ENCODE data around the gene UMOD.

The UMOD gene

DNA sequence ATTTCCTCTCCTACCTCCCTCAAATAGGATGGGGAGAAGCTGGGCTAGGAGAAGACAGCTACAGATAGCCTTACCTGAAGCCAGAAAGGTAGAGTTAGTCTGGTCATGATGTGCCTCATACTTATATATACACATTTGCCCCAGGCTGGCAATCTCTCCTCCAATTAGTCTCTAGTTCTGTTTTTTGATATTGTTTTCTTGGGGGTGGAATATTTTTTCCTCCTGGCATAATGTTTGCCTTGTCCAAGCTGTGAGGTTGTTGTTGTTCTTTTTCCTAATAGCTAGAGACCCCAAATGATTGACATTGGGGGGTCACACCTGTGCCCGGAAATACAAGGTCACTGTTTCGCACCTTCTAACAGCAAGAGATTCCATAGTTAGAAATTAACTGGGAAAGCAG is at the start of gene UMOD:
Gene UMOD (minus strand): TSS at position 101 of the 400 bp plus-strand sequence. CDS start 1,978 bp downstream, outside the sequence.
- no peak for DNase-seq

DNA sequence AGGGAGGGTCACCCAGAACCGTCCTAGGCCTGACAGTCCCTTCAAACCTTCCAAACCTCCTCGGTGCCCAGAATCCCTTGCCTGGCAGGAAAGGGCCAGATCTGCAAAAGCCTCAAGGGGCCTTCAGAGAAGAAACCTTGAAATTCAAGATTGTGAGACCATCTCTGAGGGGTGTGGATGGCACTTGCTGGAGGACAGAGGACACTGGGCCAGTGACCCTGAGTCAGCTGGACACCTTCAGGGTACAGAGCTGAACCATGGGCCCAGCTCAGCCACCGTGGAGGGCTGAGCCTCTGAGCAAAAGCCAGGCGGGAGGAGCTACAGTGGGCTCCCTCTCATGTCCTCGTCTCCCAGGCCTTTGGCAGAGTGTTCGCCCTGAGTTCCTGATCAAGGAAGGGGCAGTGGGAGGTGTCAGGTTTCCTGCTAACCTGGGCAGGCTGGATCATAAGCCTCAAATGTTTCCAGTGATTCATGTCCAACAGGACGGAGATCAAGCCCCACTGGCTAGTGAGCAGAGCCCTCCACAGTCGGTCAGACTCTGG is 49.0 kb upstream of the UMOD start:
- no peak for DNase-seq

DNA sequence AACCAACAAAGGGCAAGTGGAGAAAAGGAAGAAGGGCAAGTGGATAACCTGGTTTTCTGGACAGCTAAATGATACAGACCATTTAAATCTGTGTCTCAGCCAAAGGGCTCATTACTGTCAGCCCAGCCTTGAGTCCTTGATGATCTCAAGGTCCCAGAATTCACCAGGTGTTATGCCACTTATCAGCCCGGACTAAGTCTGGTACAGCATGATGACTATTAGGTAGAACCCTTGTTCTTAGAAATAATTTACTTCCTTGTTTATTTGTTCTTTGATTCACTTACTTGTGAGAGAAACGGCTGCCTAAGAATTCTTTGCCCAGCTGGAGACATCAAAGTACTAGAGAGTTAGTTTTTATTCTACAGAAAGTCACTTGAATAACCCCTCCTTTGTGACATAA is 48.6 kb upstream of the UMOD start:
- DNase-seq: no peak

DNA sequence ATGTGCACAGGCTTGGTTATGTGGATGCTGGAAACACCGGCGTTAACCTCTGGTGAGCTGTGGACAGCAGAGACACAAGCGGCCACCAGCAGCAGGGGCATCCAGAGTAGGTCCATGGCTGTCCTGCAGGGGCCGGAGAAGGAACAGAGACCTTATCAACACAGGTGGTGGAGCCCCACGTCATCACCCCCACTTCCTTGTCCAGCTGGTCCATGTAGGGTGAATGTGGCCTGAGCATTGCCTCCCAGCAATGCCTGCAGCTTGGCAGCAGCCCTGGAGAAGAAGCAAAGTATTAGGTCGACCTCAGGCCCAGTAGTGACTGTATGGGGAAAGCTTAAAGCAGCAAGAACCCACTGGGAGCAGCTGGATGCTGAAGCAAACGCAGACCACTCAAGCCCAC is 46.7 kb upstream of the UMOD start:
- DNase-seq: no peak

DNA sequence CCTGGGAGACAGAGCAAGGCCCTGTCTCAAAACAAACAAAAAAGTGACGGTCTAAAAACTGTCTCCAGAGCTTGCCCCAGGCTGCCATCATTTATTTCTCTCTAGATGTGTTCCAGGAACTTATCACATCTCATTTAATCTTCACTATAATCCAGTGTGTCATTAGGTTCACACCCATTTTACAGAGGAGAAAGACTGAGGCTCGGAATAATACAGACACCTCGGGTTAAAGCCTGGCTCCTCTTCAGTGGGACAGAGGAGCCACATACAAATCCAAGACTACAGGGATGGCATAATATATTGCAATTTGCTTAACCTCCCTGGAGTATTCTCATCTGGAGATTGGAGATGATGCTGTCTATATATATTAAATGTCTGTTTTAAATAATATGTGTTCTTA is 46.1 kb upstream of the UMOD start:
- DNase-seq: no peak

DNA sequence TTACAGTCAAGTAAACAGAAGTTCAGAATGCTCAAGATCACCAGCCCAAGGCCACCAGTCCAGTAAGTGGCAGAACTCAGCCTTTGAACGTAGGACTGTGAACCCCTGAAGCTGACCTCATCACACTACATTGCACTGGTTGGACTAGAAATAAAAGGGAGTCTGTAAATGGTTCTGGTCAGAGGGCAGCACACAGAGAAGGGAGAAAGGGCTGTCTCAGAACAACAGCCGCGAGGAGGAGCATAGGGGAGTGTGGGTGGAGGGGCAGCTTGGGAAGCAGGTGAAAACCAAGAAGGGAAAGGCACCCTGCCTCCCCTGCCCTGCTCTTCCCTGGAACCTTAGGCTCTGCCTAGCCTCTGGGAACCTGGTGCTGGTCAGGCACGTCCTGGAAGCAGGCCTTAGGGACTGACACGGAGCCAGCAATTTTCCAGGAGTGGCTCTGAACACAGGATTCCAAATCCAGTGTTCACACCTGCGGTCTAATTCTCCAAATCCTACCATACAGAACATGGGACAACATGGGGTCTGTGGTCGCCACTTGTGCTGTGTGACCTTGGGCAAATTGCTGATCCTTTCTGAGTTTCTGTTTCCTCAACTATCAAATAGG is 45.1 kb upstream of the UMOD start:
- DNase-seq: no peak

DNA sequence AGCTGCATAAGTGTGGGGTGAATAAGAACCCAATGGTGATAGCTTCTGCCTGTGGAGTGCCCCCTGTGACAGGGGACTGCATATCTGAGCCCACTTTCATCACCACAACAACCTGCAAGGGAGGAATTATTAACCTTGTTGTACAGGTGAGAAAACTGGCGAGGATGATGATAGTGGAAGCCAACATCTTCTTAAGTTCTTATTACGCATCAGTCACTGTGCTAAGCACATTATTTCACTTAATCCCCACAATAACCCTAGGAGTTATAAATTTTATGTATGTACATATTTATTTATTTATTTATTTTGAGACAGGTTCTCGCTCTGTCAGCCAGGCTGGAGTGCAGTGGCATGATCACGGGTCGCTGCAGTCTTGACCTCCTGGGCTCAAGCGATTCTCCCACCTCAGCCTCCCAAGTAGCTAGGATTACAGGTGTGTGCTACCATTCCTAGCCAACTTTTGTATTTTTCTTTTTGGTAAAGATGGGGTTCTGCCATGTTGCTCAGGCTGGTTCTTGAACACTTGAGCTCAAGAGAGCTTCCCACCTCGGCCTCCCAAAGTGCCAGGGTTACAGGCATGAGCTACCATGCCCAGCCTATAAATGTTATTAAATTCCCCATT is 44.4 kb upstream of the UMOD start:
- no peak for DNase-seq

DNA sequence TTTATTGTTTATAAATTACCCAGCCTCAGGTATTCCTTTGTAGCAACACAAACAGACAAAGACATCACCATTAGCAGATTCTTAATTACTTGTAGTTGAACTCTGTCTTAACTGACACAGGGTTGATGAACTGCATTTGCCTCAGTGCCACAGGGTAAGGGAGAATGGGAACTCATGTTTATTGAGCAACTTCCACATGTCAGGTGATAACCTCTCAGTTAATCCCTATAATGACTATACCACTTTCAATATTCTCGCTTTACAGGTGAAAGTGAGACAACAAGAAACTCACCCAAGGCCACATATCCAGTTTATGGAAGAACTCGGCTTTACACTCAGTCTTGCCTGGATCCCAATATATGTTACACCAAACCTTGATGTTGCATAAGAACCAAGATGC is 43.4 kb upstream of the UMOD start:
- DNase-seq: no peak

DNA sequence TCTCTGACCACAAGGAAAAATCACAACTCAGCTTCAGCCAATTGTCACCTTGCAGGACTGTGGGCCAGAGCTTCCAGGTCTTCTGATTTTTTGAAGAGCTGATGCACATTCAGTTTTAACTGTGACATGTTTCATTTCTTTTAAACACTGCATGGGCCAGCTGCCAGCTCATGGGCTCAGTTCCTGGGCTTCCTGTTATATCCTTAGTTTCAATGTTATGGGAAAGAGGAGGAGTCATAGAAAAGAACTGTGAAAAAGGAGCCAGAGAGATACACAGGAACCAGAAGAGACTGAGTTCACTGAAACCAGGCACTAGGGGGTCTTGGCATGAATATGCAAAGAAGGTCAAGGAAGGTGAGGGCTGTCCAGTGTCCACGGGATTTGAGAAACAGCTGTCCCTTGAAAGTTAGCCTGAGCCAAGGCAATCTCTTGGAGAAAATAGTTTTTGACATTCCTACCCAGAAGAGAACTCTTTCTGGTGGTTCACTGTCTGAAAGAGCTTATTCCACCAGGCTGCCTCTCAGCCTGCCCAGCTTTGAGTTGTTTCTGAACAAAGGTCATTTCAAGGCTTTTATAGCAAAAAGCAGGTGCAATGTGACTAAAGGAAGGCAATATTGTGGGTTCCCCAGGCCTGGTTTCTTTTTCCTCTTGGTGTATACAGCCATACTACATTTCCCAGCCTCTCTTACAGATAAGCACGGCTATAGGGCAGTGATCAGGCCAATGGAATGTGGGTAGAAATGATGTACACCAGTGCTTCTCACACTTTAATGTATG is 41.5 kb upstream of the UMOD start:
- no peak for DNase-seq

DNA sequence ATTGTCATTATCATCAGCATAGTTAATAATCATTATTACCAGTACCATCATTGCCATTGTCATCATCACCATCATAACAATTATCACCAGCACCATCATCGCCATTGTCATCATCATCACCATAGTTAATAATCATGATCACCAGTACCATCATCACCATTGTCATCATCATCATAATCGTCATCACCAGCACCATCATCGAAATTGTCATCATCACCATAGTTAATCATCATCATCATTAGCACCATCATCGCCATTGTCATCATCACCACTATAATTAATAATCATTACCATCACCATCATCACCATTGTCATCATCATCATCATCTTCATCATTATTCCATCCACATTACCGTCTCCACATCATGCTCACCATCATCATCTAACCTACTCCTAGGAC is 38.5 kb upstream of the UMOD start:
- no peak for DNase-seq

DNA sequence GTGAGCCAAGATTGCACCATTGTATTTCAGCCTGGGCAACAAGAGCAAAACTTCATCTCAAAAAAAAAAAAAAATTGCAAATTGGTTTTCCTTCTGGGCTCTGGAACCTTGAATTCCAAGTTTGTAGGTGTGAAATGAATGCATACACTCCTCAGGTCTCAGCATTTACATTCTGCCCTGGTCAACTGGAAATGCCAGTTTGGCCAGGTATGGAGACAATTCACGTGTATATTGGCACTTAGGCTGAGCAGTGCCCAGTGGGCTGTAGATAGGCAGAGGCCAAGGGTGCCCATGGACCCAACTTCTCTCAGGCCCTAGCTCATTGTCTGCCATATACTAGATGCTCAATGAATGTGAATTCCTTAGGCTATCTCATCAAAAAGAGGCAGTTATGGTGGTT is 36.3 kb upstream of the UMOD start:
- no peak for DNase-seq

DNA sequence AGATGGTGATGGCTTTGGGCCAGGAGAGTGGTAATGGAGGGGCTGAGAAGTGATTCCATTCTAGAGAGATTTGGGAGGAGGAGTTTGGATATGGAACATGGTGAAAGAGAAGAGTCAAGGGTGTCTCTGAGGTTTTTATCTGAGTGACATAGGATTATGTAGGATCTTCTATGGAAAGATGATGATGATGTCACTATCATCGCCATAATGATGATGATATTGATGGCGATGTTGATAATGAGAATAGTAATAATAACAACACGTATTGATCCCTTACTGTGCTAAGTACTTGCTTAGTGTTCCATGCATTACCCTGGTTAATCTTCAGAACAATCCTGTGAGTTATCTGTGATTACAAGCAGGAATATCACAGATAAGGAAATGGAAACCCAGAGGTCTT is 35.5 kb upstream of the UMOD start:
- DNase-seq: no peak

DNA sequence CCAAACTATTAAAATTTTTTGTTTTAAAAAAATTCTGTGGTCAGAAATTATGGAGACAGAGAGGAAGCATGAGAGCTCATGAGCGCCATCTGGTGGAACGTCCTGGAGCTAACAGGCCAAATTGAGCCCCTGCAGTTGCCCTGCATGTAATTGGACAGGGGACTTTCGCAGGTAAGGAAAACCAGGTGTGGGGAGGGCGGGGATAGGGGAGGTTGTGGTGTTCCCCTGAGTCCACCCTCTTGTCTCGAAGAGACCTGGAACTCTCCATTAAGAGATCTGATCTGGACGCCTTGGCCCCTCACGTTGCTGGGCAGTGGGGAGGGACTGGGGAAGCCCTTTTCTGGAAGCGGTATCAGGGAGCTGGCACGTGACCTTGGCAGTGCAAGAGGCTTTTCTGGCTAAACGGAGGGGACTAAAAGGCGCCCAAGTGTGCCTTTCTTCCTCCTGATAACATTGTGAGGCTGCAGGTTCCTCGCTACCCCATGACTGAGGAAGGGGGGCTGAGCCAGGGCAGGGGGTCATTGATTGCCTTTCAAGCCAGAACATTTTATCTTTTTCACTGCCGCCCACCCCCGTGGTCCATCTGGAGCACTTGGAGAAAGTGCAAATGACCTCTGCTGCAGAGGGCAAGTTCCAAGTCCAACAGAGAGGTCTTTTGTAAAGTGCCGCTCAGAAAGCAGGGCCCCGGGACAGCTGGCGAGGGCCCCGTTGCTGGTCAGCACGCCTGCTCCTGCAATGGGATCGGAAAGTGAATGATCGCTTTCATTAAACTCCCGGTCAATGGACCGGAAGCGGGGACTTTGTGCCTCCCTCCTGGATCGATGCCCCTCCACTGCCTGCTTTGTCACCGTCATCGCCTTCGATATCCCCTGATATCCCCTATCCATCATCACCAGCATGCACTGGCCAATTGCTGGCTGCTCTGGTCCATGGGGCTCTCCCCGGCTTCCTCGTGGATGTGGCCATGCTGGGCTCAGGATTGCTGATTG is 33.6 kb upstream of the UMOD start:
- peak; percentile 5 for DNase-seq

DNA sequence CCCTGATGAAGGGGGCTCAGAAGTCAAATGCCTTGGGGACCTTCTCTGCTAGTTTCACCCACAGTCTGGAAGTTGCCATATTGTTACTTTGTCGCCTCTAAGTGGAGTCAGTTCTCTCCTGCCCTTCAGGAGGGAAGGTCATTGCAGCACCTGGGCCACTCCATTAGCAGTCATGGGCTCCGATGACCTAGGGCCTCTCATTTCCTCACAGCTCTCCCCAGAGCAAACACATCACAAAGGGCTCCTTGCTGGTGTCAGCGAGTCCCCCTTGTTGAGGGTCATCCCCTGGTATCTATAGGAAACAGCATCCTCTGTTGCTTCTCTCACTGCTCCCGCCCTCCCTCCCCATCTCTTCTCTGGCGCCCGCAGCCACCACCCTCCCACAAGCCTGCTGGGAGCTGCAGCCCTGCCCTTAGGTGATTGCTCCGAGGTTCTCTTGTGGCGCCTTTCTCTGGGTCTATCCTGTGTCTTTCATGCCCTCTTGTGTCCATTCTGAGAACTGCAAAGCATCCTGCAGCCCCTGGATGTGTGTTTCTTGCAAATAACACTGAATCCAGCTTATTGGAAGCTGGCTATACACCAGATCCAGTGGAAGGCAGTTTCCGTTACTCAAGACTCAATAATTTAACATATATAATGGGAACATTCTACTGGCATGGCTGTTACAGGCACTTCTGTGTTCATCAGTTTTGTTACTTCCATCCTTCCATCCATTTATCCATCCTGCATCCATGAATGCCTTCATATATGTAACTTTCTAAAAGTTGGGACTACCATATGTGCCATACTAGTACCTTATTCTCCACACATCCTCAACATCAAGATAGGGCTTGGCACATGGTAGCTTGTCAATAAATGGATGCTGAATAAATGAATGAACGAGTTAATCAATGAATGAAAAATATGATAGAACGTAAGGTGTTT is 30.9 kb upstream of the UMOD start:
- peak; percentile 53 for DNase-seq

DNA sequence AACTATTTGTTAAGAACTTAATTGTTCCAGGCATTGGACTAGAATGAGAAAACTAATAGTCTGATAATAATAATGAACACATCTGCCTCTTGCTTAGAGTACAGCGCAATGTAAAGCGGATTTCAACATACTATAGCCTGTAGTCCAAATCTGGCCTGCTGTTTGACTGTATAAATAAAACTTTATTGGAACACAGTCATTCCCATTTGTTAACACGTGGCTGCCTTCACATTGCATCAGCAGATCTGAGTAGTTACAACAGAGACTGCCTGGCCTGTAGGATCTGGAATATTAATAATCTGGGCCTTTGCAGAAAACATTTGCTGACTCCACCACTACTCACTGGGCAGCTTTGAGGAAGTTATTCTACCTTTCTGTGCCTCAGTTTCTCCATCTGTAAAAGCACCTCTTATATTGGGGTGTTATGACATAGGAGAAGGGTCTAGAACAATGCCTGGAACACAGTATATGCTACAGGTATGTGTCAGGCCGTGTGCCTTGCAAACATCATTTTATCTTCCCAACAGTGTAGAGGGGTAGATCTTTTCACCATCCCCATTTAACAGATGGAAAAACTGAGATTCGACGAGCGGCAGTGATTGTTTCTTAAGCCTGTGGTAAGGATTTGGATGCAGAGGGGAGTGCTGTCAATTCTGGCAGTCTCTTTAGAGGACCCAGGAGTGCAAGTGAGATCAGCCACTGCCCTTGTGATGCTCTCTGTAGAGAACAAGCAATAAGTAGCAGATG is 29.9 kb upstream of the UMOD start:
- DNase-seq: no peak

DNA sequence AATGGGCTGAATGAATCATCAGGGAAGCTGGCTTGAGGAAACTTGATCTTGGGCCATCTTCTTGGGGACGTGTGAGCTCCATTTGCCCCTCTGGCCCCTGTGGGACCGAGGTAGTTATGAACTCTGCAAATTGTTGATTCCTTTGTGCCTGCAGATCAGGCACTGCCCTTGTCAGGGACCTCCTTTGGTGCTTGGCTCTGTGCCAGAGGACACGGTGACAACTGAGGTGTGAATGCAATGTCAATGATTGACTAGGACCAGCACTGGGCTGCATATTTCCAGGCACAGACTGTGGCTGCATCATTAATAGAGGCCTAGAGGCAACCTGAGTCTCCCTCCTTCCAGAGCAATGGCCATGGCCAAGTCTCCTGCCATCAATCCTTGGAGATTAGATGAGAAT is 28.3 kb upstream of the UMOD start:
- DNase-seq: no peak

DNA sequence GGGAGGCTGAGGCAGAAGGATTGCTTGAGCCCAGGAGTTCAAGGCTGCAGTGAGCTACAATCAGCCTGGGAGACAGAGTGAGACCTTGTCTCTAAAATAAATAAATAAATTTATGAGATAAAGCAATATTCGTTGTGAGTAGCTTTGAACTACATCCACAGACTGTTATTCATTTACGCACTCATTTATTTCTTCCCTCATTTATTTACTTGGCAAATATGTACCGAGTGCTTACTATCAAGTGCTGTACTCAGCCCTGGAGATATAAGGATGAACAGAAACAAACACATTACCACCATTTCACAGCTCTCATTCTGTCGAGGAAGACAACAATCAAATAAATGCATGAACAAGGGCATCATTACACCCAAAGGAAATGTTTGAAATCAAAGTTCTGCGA is 24.7 kb upstream of the UMOD start:
- DNase-seq: no peak

DNA sequence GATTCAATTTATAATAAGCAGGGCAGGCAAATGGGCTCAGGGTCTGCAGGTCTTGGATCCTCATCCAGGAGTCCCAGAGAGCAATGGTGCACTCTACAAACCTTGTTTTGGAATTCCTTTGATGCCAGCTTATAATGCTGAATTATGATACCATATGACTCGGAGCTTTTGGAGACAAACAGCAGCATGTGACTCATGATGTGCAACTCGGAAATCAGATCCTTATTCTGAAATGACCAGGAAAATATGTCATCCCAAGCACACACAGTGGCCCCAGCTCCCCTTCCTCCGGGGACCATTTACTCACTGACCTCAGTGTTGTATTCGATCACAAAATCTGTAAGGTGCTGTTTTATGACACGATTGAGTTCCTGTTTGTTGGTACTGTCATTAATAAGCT is 20.2 kb upstream of the UMOD start:
- DNase-seq: no peak

DNA sequence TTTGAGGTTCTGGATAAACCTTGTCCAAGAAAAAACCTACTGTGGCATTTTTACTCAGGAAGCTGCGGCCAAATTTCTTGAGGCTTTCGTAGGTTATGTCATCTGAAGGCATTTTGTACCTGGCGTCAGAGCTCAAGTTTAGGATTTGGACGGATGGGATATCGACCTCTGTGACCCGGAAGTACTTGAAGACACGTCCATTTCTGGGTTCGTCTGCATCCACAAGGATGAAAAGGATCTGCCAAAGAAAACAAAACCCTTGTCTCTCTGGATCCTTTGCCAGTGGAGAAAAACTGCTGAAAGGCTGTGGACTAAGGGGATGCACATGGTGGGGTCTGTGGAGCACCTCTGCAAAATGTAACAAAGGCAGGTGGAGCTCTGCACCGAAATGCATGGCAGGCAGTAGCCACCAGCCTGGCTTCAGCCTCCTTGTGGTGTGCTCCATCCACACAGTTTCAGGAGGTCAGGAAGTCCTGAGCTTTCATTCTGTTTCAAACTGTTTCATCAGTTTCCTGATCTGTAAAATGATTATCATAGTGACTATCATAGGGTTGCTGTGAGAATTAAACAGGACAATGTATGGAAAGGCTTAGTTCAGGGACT is 17.0 kb upstream of the UMOD start:
- no peak for DNase-seq

DNA sequence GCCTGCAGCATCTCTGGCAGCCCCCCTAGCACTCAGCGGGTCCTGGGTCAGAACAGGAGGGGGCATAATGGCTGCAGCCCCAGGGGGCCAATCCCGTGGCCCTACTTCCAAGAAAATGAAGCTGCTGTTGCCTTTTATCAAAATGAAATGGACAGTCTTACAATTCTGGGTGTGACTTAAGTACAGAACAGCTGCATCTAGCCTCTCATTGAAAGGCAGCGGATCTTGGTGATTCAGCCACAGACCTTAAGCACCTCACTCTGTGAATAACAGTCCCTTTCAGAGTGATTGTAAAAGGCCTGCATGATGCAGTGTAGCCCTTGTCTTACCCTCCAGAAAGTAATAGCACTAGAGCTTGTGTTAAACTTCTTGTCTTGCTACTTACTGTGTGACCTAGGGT is 11.5 kb upstream of the UMOD start:
- DNase-seq: no peak

DNA sequence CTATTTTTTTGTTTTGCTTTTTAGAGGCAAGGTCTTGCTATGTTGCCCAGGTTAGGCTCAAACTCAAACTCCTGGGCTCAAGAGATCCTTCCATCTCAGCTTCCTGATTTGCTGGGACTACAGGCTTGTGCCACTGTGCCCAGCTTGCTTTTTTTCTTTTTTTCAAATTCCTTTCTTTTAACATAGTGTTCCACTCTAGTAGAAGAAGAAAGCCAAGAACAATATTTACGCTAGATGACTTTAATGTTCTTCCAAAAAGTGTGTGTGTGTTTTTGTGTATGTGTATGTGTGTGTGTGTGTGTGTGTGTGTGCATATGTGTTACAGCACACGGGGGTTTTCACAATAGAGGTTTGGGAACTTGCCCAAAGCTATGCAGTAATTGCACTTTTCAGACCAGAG is 10.7 kb upstream of the UMOD start:
- DNase-seq: no peak
